Left ventricle myocardium inferior (tissue), 1 donor: ENCODE results near the gene SLAMF1. TPM values are rescaled to one million over a fixed set of nuclear protein-coding genes. Genes with fewer than 3 reads are reported as not detected.

ENCODE experiments used
- DNase-seq: peaks from one replicate; pipeline ENCODE4 v3.0.0-alpha.2; 2020
- H3K27ac ChIP-seq: fragments of 200-600 bp; replicated peaks from 2 replicates; pipeline ENCODE4 v1.8.0; 2021
- H3K27me3 ChIP-seq: fragments of 200-600 bp; 2 replicates; pipeline ENCODE4 v1.8.0; 2021; ENCODE audit warnings: low read depth
- H3K36me3 ChIP-seq: fragments of 200-600 bp; 2 replicates; pipeline ENCODE4 v1.8.0; 2021
- H3K4me1 ChIP-seq: fragments of 200-600 bp; 2 replicates; pipeline ENCODE4 v1.8.0; 2021
- H3K4me3 ChIP-seq: fragments of 200-600 bp; 2 replicates; pipeline ENCODE4 v1.8.0; 2021; ENCODE audit warnings: mild to moderate bottlenecking, moderate library complexity
- H3K9me3 ChIP-seq: fragments of 200-600 bp; replicated peaks from 2 replicates; pipeline ENCODE4 v1.8.0; 2021
- intact Hi-C: fragments of 100-400 bp; cut with micrococcal nuclease; formaldehyde crosslinking; loops from one replicate; pipeline ENCODE4 v1.11.0; 2022
- total RNA-seq: library from RNA; stranded (reverse); fragmentation: NEBNext Ultra II Directional; extraction: Animal tissue kit (Norgen Biotek cat#: 25700); gene quantifications from one replicate; pipeline ENCODE4 v1.2.1, GENCODE V29; 2021
- TF ChIP-seq, protein P1 (sequence below): fragments of 200-600 bp; IDR thresholded peaks from 2 replicates; pipeline ENCODE4 v1.8.0; 2021; ENCODE audit warnings: antibody characterized with exemption, mild to moderate bottlenecking, borderline replicate concordance
- donor health status: DM: no; HTN: yes; CAD: no; lungs with severe emphysema.

Gene SLAMF1
- total RNA-seq, 1 donor from 2014 or later: not detected

GRCh38 chr1:160681066-160681890 is 34.4 kb upstream of the SLAMF1 start:
- Histone ChIP-seq H3K4me1 (no peaks in the 10 kb centered on the region), H3K4me3 (no peak overlapping the region), H3K27ac (no peak overlapping the region), H3K9me3 (no peaks in the 10 kb centered on the region), H3K36me3 (no peaks in the 10 kb centered on the region), H3K27me3 (peaks cover 63% of the 10 kb centered on the region)
- TF ChIP-seq, protein P1, sequence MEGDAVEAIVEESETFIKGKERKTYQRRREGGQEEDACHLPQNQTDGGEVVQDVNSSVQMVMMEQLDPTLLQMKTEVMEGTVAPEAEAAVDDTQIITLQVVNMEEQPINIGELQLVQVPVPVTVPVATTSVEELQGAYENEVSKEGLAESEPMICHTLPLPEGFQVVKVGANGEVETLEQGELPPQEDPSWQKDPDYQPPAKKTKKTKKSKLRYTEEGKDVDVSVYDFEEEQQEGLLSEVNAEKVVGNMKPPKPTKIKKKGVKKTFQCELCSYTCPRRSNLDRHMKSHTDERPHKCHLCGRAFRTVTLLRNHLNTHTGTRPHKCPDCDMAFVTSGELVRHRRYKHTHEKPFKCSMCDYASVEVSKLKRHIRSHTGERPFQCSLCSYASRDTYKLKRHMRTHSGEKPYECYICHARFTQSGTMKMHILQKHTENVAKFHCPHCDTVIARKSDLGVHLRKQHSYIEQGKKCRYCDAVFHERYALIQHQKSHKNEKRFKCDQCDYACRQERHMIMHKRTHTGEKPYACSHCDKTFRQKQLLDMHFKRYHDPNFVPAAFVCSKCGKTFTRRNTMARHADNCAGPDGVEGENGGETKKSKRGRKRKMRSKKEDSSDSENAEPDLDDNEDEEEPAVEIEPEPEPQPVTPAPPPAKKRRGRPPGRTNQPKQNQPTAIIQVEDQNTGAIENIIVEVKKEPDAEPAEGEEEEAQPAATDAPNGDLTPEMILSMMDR: peak; percentile 48
- peak; percentile 48 for DNase-seq
- intact Hi-C loops: no loop called here

GRCh38 chr1:160680399-160680798 is 33.6 kb upstream of the SLAMF1 start:
- no peaks in the 10 kb centered on the region for H3K4me1 ChIP-seq
- no peaks in the 10 kb centered on the region for H3K36me3 ChIP-seq
- DNase-seq: no peak
- intact Hi-C loops: no loop called here
- TF ChIP-seq, protein P1: no peak
- H3K9me3 ChIP-seq: no peaks in the 10 kb centered on the region
- H3K27me3 ChIP-seq: peaks cover 63% of the 10 kb centered on the region
- H3K4me3 ChIP-seq: no peak overlapping the region
- no peak overlapping the region for H3K27ac ChIP-seq

DNA sequence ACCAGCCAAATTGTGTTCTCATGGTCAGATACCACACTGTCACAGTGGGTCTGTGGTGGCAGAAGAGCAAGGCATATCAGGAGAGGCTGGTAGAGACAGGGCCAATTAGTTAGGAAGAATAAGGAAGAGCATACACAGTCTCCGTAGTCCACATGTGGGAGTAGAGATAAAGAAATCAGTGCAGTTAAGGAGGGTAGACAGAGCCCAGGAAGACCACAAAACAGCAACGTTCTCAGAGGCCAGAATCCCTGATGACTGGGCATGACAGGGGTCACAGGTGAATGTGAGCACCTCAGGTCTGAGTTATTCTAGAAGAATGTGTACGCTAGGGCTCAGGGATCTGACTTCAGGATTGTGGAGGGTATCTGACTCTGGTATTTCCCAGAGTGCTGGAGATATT is 33.0 kb upstream of the SLAMF1 start:
- intact Hi-C loops: no loop called here
- TF ChIP-seq, protein P1: no peak
- no peak for DNase-seq
- H3K4me3 ChIP-seq: no peak overlapping the region
- H3K36me3 ChIP-seq: no peaks in the 10 kb centered on the region
- no peaks in the 10 kb centered on the region for H3K9me3 ChIP-seq
- H3K4me1 ChIP-seq: no peaks in the 10 kb centered on the region
- peaks cover 67% of the 10 kb centered on the region for H3K27me3 ChIP-seq
- H3K27ac ChIP-seq: no peak overlapping the region

DNA sequence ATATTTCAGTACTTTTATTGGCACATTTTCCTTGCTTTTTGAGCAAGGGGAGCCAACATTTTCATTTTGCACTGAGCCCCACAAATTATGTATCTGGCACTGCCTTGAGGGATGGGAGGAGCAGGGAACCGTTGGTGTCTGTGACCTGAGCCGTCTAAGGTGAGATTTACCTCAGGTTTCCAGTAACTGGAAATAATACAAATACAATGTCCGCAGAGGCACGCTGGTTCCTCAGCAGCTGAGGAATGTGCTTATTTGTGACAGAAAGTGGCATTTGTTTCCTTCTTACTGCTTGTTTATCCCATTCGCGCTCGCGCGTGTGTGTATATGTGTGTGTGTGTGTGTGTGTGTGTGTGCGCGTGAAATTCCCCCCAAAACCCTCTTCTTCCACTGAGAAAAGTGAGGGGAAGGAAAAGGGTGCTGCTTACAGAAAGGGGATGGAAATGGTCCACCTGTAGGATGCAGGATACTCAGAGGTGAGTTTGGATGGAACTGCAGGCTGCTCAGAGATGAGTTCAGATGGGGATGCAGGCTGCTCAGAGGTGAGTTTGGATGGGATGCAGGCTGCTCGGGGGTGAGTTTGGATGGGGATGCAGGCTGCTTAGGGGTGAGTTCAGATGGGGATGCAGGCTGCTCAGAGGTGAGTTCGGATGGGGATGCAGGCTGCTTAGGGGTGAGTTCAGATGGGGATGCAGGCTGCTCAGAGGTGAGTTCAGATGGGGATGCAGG is 30.2 kb upstream of the SLAMF1 start:
- intact Hi-C loops: no loop called here
- H3K27ac ChIP-seq: no peak overlapping the region
- H3K9me3 ChIP-seq: no peaks in the 10 kb centered on the region
- peaks cover 60% of the 10 kb centered on the region for H3K27me3 ChIP-seq
- TF ChIP-seq, protein P1: no peak
- DNase-seq: no peak
- no peaks in the 10 kb centered on the region for H3K4me1 ChIP-seq
- H3K36me3 ChIP-seq: no peaks in the 10 kb centered on the region
- H3K4me3 ChIP-seq: no peak overlapping the region

- DNase-seq: peak; percentile 66
- no peak overlapping the region for H3K4me3 ChIP-seq
- no peaks in the 10 kb centered on the region for H3K9me3 ChIP-seq
- intact Hi-C loops: no loop called here
- TF ChIP-seq, protein P1: peak; percentile 78
- peaks cover 49% of the 10 kb centered on the region for H3K27me3 ChIP-seq
- no peak overlapping the region for H3K27ac ChIP-seq
- no peaks in the 10 kb centered on the region for H3K36me3 ChIP-seq
- no peaks in the 10 kb centered on the region for H3K4me1 ChIP-seq
Measured at GRCh38 chr1:160675641-160676410, 29.0 kb upstream of the SLAMF1 start.
